SW480 (cell line): ENCODE results near the gene ITCH.
"Not testable (repeated sequence)": the region's sequence is repeated elsewhere in the genome, so short reads cannot be mapped to it uniquely, and the experiment has no call there.

ENCODE experiments used
- DNase-seq: peaks from one replicate; pipeline ENCODE4 v3.0.0-alpha.2; 2016; ENCODE audit warnings: low spot score

Gene ITCH

GRCh38 chr20:34512955-34513419 lies 149.9 kb downstream of the ITCH start:
- DNase-seq, result no peak

- not testable (repeated sequence) for DNase-seq
Observed at GRCh38 chr20:34514034-34514433, 151.0 kb downstream of the ITCH start.

- DNase-seq, result no peak
Observed at GRCh38 chr20:34514897-34515483, 151.9 kb downstream of the ITCH start.

DNA sequence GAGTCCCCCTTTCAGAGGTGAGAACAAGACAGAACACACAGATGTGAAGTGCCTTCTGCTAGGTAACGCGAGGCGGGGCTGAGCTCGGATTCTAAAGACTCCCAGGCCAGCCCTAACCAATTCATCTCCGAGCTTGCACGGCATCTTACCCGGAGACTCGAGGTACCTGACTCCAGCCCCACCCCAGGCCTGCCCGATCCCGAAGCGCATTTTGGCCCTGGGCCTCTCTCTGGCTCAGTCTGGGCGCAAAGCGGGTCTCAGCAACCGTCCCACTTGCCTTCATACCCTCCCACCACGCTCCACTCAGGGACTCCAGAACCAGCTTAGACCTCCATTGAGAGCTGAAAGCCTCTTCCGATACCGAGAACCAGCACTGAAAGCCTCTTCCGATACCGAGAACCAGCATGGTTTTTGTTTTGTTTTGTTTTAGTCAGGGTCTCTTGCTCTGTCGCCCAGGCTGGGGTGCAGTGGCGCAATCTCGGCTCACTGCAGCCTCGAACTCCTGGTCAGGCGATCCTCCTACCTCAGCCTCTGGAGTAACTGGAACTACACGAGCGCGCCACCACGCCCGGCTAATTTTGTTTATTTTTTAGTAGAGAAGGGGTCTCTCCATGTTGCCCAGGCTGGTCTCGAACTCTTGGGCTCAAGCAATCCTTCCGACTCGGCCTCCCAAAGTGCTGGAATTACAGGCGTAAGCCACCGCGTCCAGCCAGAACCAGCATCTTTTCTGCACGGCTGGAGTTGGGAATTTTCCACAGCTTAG lies 152.6 kb downstream of the ITCH start:
- DNase-seq, result peak; percentile 87

GRCh38 chr20:34516247-34517113 lies 153.4 kb downstream of the ITCH start, which contains the start of gene DYNLRB1:
TSS of gene DYNLRB1 (plus strand) at chr20:34516422. CDS start at chr20:34516459, 37 bp downstream.
- peak; percentile 97 for DNase-seq

DNA sequence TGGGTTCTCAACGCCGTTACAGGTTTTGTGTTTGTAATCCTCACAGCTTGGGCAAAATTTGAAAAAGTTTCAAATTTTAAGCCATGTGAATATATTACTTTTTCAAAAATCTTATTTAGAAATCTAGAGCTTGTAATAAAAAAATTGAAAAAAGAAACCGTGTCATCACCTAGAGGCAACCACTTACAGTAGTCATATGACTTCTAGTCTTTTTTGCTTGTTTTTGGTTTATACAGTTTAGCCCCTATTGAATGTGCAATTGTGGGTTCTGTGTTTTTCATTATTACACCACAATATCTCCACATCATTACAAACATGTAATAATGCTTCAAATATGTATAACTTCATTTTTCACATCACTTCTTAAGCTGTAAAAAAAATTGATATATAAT lies 154.0 kb downstream of the ITCH start:
- DNase-seq, result no peak

- not testable (repeated sequence) for DNase-seq
Observed at GRCh38 chr20:34518863-34519262, 155.8 kb downstream of the ITCH start.

GRCh38 chr20:34519841-34520240 lies 156.8 kb downstream of the ITCH start:
- DNase-seq, result not testable (repeated sequence)

GRCh38 chr20:34522969-34523871 lies 160.1 kb downstream of the ITCH start:
- peak; percentile 79 for DNase-seq

DNA sequence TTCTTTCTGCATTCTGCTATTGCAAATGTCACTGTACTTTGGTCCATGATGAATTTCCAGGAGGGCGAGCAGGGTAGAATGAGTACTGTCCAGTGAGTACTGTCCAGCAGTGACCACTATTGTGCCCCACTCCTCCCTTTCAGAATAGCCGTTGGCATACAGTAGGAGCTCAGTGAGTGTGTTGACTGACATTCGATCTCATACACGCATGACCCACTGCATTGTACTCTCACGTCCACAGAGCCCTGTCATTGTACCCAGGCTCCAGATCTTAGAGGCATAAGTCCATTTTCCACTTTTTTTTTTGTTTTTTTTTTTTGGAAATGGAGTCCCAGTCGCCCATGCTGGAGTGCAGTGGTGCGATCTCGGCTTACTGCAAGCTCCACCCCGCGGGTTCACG lies 161.4 kb downstream of the ITCH start:
- no peak for DNase-seq

DNA sequence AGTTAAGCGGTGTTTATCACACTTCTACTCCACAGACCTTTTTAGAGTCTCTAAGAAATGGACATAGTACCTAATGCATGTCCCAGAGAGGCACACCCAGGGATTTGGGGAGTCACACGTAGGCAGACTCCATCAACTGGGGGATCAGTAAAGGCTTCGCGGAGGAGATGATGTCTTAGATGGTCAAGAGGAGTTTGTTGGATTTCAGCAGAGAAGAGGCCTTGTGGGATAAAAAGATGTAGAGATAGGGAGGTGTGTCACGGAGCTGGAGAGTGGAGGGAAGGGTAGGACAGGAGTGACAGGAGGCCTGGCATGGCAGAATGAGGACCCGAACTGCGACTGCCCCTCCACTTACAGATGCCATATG lies 162.3 kb downstream of the ITCH start:
- no peak for DNase-seq

- DNase-seq, result peak; percentile 99
Observed at GRCh38 chr20:34525709-34526416, 162.8 kb downstream of the ITCH start.

- DNase-seq, result no peak
Observed at GRCh38 chr20:34526466-34526865, 163.4 kb downstream of the ITCH start.

- no peak for DNase-seq
Observed at GRCh38 chr20:34527016-34527415, 163.9 kb downstream of the ITCH start.

- no peak for DNase-seq
Observed at GRCh38 chr20:34528921-34529297, 165.8 kb downstream of the ITCH start.

- no peak for DNase-seq
Observed at GRCh38 chr20:34529742-34530141, 166.7 kb downstream of the ITCH start.

GRCh38 chr20:34530342-34530741 lies 167.3 kb downstream of the ITCH start:
- DNase-seq, result no peak

DNA sequence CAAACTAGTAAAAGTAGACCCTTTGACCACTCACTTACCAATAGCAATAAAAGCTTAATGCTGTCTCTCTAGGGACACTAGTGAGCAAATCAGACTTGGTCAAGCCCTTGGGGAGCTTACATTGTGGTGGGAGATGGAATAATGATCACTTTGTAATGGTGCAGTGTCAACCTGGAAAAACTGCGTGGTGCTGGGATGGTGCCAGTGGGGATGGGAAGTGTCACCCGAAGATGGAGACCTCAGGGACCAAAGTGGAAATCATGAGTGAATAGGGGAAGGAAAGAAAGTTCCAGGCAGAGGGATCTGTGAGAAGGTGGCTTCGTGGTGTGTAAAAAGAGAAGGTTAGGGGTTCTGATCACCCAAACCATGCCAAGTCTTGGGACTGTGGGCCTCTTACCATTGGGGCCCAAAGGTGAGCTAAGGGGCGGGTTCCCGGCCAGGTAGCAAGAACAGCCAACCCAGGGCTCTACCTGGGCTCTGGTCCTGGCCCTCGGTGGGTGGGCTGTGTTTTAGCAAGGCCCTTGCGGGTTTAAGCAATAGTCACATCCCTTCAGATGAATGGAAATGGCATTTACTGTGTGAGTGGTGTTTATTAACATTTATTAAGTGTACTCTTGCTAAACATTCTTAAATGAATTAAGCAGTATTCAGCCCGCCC lies 168.7 kb downstream of the ITCH start:
- DNase-seq, result no peak

DNA sequence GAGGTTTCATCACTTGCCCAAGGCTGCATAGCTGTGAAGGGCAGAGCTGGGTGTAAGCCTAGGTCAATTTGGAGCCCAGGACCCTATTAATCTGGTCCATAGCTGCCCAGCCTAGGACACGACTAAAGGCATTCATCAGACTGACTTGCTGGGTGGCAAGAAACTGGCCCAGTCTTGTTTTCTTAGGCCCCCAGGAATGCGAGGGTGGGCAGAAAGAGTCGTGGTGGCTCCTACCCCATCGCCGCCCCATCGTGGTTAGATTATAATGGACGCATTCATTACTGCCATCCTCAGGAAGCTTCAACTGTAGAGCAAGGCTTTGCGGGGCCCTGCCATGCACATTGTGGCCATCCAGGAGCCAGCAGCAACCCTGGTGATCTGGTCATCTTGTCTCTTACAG lies 169.2 kb downstream of the ITCH start:
- no peak for DNase-seq

DNA sequence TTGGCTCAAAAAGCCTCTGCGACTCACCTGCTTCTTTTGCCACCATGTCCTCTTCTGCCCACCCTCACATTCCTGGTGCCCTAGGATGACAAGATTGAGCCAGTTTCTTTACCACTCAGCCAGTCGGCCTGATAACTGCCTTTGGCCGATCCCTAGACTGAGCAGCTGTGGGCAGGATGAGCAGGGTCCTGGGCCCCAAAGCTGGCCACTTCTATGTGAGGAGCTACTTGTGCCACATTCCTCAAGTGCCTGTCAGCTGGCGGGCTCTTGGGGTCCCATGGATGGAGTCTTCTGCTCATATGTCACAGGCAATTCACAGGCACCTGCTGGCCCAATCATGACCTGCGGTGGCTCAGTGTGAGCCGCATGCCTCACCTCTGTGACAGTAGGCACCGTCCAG lies 169.7 kb downstream of the ITCH start:
- no peak for DNase-seq
